H1 (cell line): ENCODE data around the gene CDKN2B-AS1. TPM values are rescaled to one million over a fixed set of nuclear protein-coding genes. Genes with fewer than 3 reads are reported as not detected.

ENCODE experiments used
- CTCF ChIA-PET: fragments of 300-600 bp; sonication (Branson Sonifier 250); formaldehyde crosslinking; loops from one replicate; lab custom pipeline; 2021; ENCODE audit not compliant: partially characterized antibody; lab: Charles Lee
- POLR2A ChIA-PET: fragments of 300-600 bp; sonication (Branson Sonifier 250); formaldehyde crosslinking; loops from one replicate; lab custom pipeline; 2021; ENCODE audit warnings: inconsistent platforms; ENCODE audit not compliant: partially characterized antibody; lab: Charles Lee
- DNase-seq, 2 experiments: peaks; one replicate each; pipeline versions ENCODE4 v3.0.0 to v3.0.0-alpha.2; 2010 to 2022; ENCODE audit warnings: low spot score in 2 of 2, low read depth in 1 of 2, mixed read lengths in 1 of 2
- FAIRE-seq: peaks from 2 replicates; lab custom pipeline; 2011; peaks lifted over from hg19 to GRCh38; lab: Jason Lieb, UNC
- H2AFZ ChIP-seq: 2 replicates; pipeline ENCODE4 v1.8.1; 2012; ENCODE audit warnings: low read length, inconsistent platforms
- H2AK5ac ChIP-seq: 2 replicates; pipeline ENCODE4 v1.6.1; 2013; ENCODE audit warnings: low read depth, low read length
- H2BK120ac ChIP-seq: replicated peaks from 2 replicates; pipeline ENCODE3; 2013; ENCODE audit warnings: low read depth, low read length, inconsistent platforms
- H2BK12ac ChIP-seq: 2 replicates; pipeline ENCODE4 v1.6.1; 2013; ENCODE audit warnings: low read depth, low read length
- H2BK15ac ChIP-seq: 2 replicates; pipeline ENCODE4 v1.6.1; 2013; ENCODE audit warnings: low read length
- H2BK20ac ChIP-seq: 2 replicates; pipeline ENCODE4 v1.6.1; 2013; ENCODE audit warnings: low read length
- H2BK5ac ChIP-seq: 2 replicates; pipeline ENCODE4 v1.6.1; 2013; ENCODE audit warnings: low read depth, low read length
- H3K14ac ChIP-seq: 2 replicates; pipeline ENCODE4 v1.6.1; 2013; ENCODE audit warnings: inconsistent platforms; ENCODE audit not compliant: insufficient read length
- H3K18ac ChIP-seq: 2 replicates; pipeline ENCODE4 v1.6.1; 2013; ENCODE audit warnings: low read length; ENCODE audit errors: extremely low read depth
- H3K23ac ChIP-seq: 2 replicates; pipeline ENCODE4 v1.6.1; 2013; ENCODE audit warnings: inconsistent platforms; ENCODE audit not compliant: insufficient read length
- H3K23me2 ChIP-seq: 2 replicates; pipeline ENCODE4 v1.6.1; 2013; ENCODE audit warnings: low read depth, low read length
- H3K27ac ChIP-seq: 2 replicates; pipeline ENCODE4 v1.6.1; 2011; ENCODE audit warnings: low read depth, low read length, inconsistent platforms
- H3K27me3 ChIP-seq, 4 experiments: replicated peaks in 1 of 4; 1 replicate in 1 of 4; 2 replicates in 3 of 4; pipeline versions ENCODE4 v1.6.1 to v1.8.1; 2011 to 2013; ENCODE audit warnings: low read length in 3 of 4, mild to moderate bottlenecking in 3 of 4, inconsistent platforms in 2 of 4, mixed read lengths in 2 of 4, moderate library complexity in 1 of 4; ENCODE audit not compliant: control insufficient read depth in 3 of 4, insufficient read depth in 3 of 4; ENCODE audit errors: extremely low read depth in 1 of 4
- H3K36me3 ChIP-seq, 4 experiments: 2 replicates each; pipeline versions ENCODE4 v1.6.1 to v1.8.1; 2011 to 2013; ENCODE audit warnings: mild to moderate bottlenecking in 4 of 4, low read length in 3 of 4, moderate library complexity in 2 of 4, control low read depth in 1 of 4, inconsistent platforms in 1 of 4; ENCODE audit not compliant: insufficient read depth in 4 of 4, control insufficient read depth in 2 of 4
- H3K4ac ChIP-seq: replicated peaks from 2 replicates; pipeline ENCODE3; 2013; ENCODE audit warnings: low read length, low read depth, mixed read lengths, inconsistent platforms; ENCODE audit not compliant: insufficient read length
- H3K4me1 ChIP-seq, 4 experiments: replicated peaks in 1 of 4; 1 replicate in 1 of 4; 2 replicates in 3 of 4; pipeline versions ENCODE4 v1.6.1 to v1.8.1; 2011 to 2013; ENCODE audit warnings: low read length in 3 of 4, inconsistent platforms in 2 of 4, mixed read lengths in 1 of 4; ENCODE audit not compliant: insufficient read depth in 4 of 4, control insufficient read depth in 3 of 4
- H3K4me2 ChIP-seq, 2 experiments: 2 replicates each; pipeline versions ENCODE4 v1.6.1 to v1.8.1; 2011 to 2013; ENCODE audit warnings: low read depth in 2 of 2, low read length in 2 of 2, control low read depth in 1 of 2, inconsistent platforms in 1 of 2, mild to moderate bottlenecking in 1 of 2; ENCODE audit not compliant: insufficient read depth in 1 of 2
- H3K4me3 ChIP-seq, 4 experiments: fragments of 200-600, 300-600 bp in 1 of 4; sonication (generic), shearing (Covaris generic), sonication (Bioruptor Twin) in 1 of 4; 2 replicates each; pipeline versions ENCODE4 v1.5.1 to v1.8.1; 2011 to 2016; ENCODE audit warnings: low read length in 4 of 4, low read depth in 3 of 4, control low read depth in 2 of 4, inconsistent platforms in 2 of 4, mild to moderate bottlenecking in 2 of 4, mixed read lengths in 1 of 4, moderate library complexity in 1 of 4; ENCODE audit not compliant: insufficient read depth in 2 of 4; ENCODE audit errors: extremely low read depth in 1 of 4
- H3K56ac ChIP-seq: replicated peaks from 2 replicates; pipeline ENCODE3; 2013; ENCODE audit warnings: low read depth, mild to moderate bottlenecking, mixed read lengths, low read length, inconsistent platforms; ENCODE audit not compliant: insufficient read length
- H3K79me1 ChIP-seq: 2 replicates; pipeline ENCODE4 v1.6.1; 2013; ENCODE audit warnings: low read depth, low read length, control low read depth
- H3K79me2 ChIP-seq, 2 experiments: 2 replicates each; pipeline versions ENCODE4 v1.6.1 to v1.8.1; 2012 to 2013; ENCODE audit warnings: low read length in 2 of 2, mild to moderate bottlenecking in 2 of 2, inconsistent platforms in 1 of 2; ENCODE audit not compliant: insufficient read depth in 2 of 2, control insufficient read depth in 1 of 2
- H3K9ac ChIP-seq, 4 experiments: replicated peaks in 1 of 4; 1 replicate in 1 of 4; 2 replicates in 3 of 4; pipeline versions ENCODE4 v1.6.1 to v1.8.1; 2011 to 2013; ENCODE audit warnings: low read depth in 3 of 4, low read length in 3 of 4, control low read depth in 2 of 4, mild to moderate bottlenecking in 2 of 4, moderate library complexity in 2 of 4, inconsistent platforms in 1 of 4; ENCODE audit errors: extremely low read depth in 1 of 4
- H3K9me3 ChIP-seq, 2 experiments: 2 replicates each; pipeline versions ENCODE4 v1.6.1 to v1.8.1; 2012 to 2013; ENCODE audit warnings: mild to moderate bottlenecking in 2 of 2, moderate library complexity in 2 of 2, control low read depth in 1 of 2, inconsistent platforms in 1 of 2, low read depth in 1 of 2, low read length in 1 of 2, mixed read lengths in 1 of 2; ENCODE audit not compliant: insufficient read depth in 2 of 2
- H4K20me1 ChIP-seq, 2 experiments: replicated peaks in 1 of 2; 2 replicates each; pipeline versions ENCODE3 to v1.8.1; 2011 to 2013; ENCODE audit warnings: inconsistent platforms in 2 of 2, low read length in 2 of 2, mild to moderate bottlenecking in 1 of 2; ENCODE audit not compliant: insufficient read depth in 2 of 2, control insufficient read depth in 1 of 2
- H4K5ac ChIP-seq: 2 replicates; pipeline ENCODE4 v1.6.1; 2013; ENCODE audit warnings: low read length, low read depth, mixed read lengths, inconsistent platforms; ENCODE audit not compliant: insufficient read length
- H4K8ac ChIP-seq: 2 replicates; pipeline ENCODE4 v1.8.0; 2013; ENCODE audit warnings: mild to moderate bottlenecking, moderate library complexity, low read length, inconsistent platforms; ENCODE audit not compliant: insufficient read depth; ENCODE audit errors: extremely low read depth
- H4K91ac ChIP-seq: replicated peaks from 2 replicates; pipeline ENCODE3; 2013; ENCODE audit warnings: low read length, mixed read lengths, inconsistent platforms; ENCODE audit not compliant: insufficient read length
- PHF8 ChIP-seq: fragments of 200-600 bp; sonication (generic); conservative IDR thresholded peaks from 2 replicates; pipeline ENCODE4 v1.7.1; 2012; ENCODE audit warnings: low read depth, mild to moderate bottlenecking, inconsistent platforms, low read length, moderate library complexity
- POLR2A ChIP-seq, 2 experiments: IDR thresholded peaks; 1 replicate in 1 of 2; 2 replicates in 1 of 2; pipeline ENCODE4 v1.6.1; 2011; ENCODE audit warnings: low read depth in 2 of 2, low read length in 2 of 2, mild to moderate bottlenecking in 2 of 2; ENCODE audit errors: control extremely low read depth in 1 of 2
- POLR2AphosphoS5 ChIP-seq: IDR thresholded peaks from 2 replicates; pipeline ENCODE4 v1.6.1; 2011; ENCODE audit warnings: low read depth, low read length
- TCF12 ChIP-seq: IDR thresholded peaks from 2 replicates; pipeline ENCODE4 v1.6.1; 2011; ENCODE audit warnings: low read depth, mild to moderate bottlenecking, low read length
- WGBS, 2 experiments: shearing (Covaris generic) in 1 of 2; methylation state at CpG; one replicate each; pipeline versions ENCODE4 v1.1.6 to v1.1.7; 2013 to 2015; ENCODE audit warnings: low lambda C conversion rate in 2 of 2, mixed read lengths in 2 of 2, inconsistent platforms in 1 of 2, low coverage in 1 of 2, missing lambda C conversion rate in 1 of 2; ENCODE audit not compliant: insufficient replicate concordance in 2 of 2, insufficient coverage in 1 of 2, insufficient read length in 1 of 2; ENCODE audit errors: extremely low coverage in 1 of 2, missing lambda C conversion rate in 1 of 2; 5-methylcytosine and 5-hydroxymethylcytosine counted together
- polyA plus RNA-seq, 7 experiments: library from polyadenylated mRNA; depleted of rRNA in 3 of 7; stranded (reverse) in 5 of 7; unstranded in 2 of 7; fragments of >200 nt in 5 of 7; fragments of 200-250 nt in 2 of 7; gene quantifications; 1 replicate in 5 of 7; 2 replicates in 1 of 7; 4 replicates in 1 of 7; pipeline versions ENCODE4 v1.2.1 to v1.2.3, GENCODE V29; 2011 to 2013; ENCODE audit warnings: missing spikeins in 2 of 7, mixed read lengths in 2 of 7
- total RNA-seq: library from RNA; stranded (reverse); fragmentation: NEBNext Ultra II Directional; extraction: Animal tissue kit (Norgen Biotek cat#: 25700); gene quantifications from 2 replicates; pipeline ENCODE4 v1.2.1, GENCODE V29; 2021

The CDKN2B-AS1 gene
- total and polyA plus RNA-seq, 2 of the 8 experiments (the other 6 are each of a cell fraction or from before 2014, with no cell fraction given) = not detected

DNA sequence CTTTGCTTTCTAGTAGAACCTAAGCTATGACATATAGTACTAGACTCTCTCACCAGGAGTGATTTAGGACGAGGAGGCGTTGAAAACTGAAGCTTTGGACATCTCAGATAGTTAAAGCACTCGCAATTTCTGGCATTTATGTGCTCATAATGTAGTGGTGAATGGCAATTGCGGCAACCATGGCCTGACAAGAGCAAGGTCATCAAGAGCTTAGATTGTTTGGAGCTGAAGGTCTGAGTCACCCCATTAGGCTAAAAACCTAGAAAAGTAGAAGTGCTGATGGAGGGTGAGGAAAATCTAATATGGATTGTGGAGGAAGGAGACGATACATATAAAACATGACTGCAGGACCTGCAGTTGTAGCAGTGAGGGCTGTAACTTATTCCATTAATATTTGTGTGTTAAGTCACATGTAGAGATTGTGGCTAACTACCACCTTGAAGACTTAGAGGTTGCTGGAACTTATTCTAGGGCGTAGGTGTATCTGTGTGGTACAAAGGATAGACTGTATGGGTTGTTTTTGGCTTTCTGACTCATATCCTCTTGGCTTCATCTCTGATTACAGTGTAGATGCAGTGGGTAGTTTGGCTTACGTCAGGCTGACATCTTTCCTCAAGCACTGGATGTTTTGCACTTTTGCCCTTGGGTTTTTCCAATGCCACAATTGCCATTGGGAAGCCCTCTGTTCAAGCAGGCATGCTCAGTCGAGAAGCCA, 153.4 kb downstream of the CDKN2B-AS1 start:
- Histone ChIP-seq H2BK15ac (no peak overlapping the region), H2AFZ (no peak overlapping the region), H3K4me3 (no peak overlapping the region), H3K23me2 (no peaks in the 10 kb centered on the region), H3K27me3 (no peaks in the 10 kb centered on the region), H2AK5ac (no peak overlapping the region), H2BK12ac (no peak overlapping the region), H2BK120ac (no peak overlapping the region), H3K27ac (no peak overlapping the region), H2BK5ac (no peak overlapping the region), H3K9ac (no peak overlapping the region), H3K9me3 (no peaks in the 10 kb centered on the region), H3K79me2 (no peaks in the 10 kb centered on the region), H4K8ac (no peak overlapping the region), H3K18ac (no peak overlapping the region), H3K14ac (no peak overlapping the region), H3K4me1 (no peaks in the 10 kb centered on the region), H3K56ac (no peak overlapping the region), H3K23ac (no peak overlapping the region), H3K36me3 (no peaks in the 10 kb centered on the region), H4K20me1 (no peaks in the 10 kb centered on the region), H3K4me2 (no peak overlapping the region), H3K4ac (no peak overlapping the region), H3K79me1 (no peaks in the 10 kb centered on the region), H2BK20ac (no peak overlapping the region), H4K5ac (no peak overlapping the region), H4K91ac (no peak overlapping the region)
- ChIA-PET CTCF (interaction anchor here (1.2 to 2.1 kb wide), 3 partner anchors 89 to 96 kb away, joined by 3 to 6 read pairs (median 3); no protein-coding TSS in a partner anchor), POLR2A (no interaction called here)
- no peak for FAIRE-seq
- no peak for DNase-seq
- WGBS, 2 experiments = 89% methylated on average over 8 of the region's 8 CpGs; no CpG with 5 or more reads in 1 of the 2 experiments
- TF ChIP-seq PHF8 (no peak), TCF12 (no peak), POLR2A (IDR thresholded peaks at IDR 0.05; ENCODE audit: control extremely low read depth in 1 of 2, low read depth in 2 of 2, low read length in 2 of 2) (no peak), POLR2AphosphoS5 (no peak)
